ENCODE measurements around the gene EDIL3. TPM values are rescaled to one million over a fixed set of nuclear protein-coding genes. Genes with fewer than 3 reads are reported as not detected.
"Not testable (repeated sequence)": the region's sequence is repeated elsewhere in the genome, so short reads cannot be mapped to it uniquely, and the experiment has no call there.

The EDIL3 gene
- total and polyA plus RNA-seq, 7 donors, result 3.5 to 57.3 (median 37.1) TPM

DNA sequence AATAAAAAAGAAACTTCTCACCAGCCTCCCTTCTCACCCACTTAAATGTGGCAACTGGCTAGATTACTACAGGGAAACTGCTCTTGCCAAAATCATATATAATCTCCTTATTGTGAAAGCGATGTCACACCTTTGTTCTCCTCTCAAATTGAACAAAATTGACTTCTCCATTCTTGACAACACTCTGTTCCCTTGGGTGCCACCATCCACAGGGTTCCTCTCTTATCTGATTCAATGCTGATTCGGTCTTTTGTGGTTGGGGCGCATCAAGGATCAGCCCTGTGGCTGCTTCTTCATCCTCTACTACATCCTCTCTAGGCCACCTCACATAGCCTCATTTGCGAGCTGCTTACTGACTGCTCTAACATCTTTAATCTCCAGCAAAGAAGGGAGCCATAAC is 86.1 kb downstream of the EDIL3 start:
- intact Hi-C loops (cut with DNase I), result no loop called here

DNA sequence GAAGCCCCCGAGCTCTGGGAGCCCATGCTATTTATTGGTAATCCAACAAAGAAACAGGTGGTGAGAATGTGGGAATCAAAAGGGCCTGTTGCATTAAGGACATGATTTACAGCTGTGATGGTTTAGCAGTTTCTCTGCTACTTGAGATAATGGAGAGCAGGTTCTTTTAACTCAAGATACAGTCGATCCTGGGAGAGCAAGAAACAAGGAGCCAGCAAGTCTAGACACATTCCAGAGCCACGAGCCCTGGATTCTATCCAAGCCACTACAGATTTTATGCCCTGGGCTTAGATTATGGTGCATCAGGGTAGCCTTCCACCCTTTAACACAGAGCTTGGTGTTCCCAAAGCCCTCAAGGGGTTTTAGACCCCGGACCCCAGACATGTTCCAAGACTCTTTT is 87.0 kb downstream of the EDIL3 start:
- intact Hi-C loops (cut with DNase I); DNase-seq; H3K4me3 ChIP-seq; H3K27me3 ChIP-seq; H3K4me1 ChIP-seq; H3K36me3 ChIP-seq; H3K9me3 ChIP-seq; H3K27ac ChIP-seq: not testable (repeated sequence)
- WGBS, 2 donors, result 70 to 71% methylated on average over 4 of the region's 4 CpGs

More for the DNA sequence above, 86.1 kb downstream of the EDIL3 start:
- no peaks in the 10 kb centered on the region for H3K27me3 ChIP-seq
- H3K36me3 ChIP-seq, result no peaks in the 10 kb centered on the region
- no peaks in the 10 kb centered on the region for H3K4me1 ChIP-seq
- no peak for TF ChIP-seq EP300 (IDR thresholded peaks at IDR 0.05)
- TF ChIP-seq POLR2A (IDR thresholded peaks at IDR 0.05), result no peak
- TF ChIP-seq POLR2AphosphoS5 (IDR thresholded peaks at IDR 0.05), result no peak
- TF ChIP-seq, protein P1, sequence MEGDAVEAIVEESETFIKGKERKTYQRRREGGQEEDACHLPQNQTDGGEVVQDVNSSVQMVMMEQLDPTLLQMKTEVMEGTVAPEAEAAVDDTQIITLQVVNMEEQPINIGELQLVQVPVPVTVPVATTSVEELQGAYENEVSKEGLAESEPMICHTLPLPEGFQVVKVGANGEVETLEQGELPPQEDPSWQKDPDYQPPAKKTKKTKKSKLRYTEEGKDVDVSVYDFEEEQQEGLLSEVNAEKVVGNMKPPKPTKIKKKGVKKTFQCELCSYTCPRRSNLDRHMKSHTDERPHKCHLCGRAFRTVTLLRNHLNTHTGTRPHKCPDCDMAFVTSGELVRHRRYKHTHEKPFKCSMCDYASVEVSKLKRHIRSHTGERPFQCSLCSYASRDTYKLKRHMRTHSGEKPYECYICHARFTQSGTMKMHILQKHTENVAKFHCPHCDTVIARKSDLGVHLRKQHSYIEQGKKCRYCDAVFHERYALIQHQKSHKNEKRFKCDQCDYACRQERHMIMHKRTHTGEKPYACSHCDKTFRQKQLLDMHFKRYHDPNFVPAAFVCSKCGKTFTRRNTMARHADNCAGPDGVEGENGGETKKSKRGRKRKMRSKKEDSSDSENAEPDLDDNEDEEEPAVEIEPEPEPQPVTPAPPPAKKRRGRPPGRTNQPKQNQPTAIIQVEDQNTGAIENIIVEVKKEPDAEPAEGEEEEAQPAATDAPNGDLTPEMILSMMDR (IDR thresholded peaks at IDR 0.05), result no peak
- WGBS, 2 donors, result 88 to 95% methylated on average over 4 of the region's 4 CpGs
- DNase-seq, result no peak
- H3K4me3 ChIP-seq, result no peak overlapping the region
- no peak overlapping the region for H3K27ac ChIP-seq
- H3K9me3 ChIP-seq, result no peaks in the 10 kb centered on the region

DNA sequence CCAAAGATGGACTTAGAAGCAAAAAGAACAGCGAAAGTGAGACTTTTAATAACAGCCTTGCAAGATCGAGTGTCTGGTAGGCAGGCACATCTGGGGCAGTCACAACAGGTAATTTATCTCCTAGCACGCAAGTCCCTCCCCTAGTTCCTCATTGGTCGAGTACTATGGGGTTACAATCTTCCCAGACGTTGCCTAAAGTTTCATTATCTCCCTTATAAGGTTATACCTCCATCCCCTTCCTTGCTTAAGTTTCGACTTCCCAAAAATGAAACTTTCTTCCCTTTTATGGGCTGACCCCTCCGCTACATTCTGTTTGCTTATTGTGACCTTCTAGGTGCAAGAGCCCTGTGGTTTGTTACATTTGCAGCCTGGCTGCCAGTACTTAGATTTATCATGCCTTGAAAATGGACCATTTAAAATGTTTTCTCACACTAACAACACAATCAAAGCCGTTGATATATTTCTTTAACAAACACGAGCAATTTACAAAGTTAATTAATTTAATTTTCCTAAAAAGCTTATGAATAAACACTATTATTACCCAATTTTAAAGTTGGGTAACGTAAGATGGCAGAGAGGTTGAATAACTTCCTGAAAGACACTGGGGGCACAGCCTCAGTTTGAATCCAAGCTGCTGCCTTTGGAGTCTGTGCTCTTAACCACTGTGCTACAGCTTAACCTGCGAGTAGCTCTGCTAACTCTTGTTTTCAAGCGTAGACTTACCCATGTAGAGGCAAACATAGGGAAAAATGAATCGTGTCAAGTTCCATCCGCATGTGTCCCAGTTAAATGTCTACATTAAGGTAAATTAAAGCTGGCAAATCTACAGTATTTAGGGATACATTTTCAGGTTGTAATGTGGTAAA is 91.7 kb downstream of the EDIL3 start:
- intact Hi-C loops (cut with DNase I), result no loop called here
- Histone ChIP-seq H3K27ac (no peak overlapping the region), H3K36me3 (no peaks in the 10 kb centered on the region), H3K9me3 (no peaks in the 10 kb centered on the region), H3K4me1 (no peaks in the 10 kb centered on the region), H3K4me3 (no peak overlapping the region), H3K27me3 (no peaks in the 10 kb centered on the region)
- 82 to 91% methylated on average over 14 of the region's 14 CpGs for WGBS, 2 donors
- TF ChIP-seq POLR2A (IDR thresholded peaks at IDR 0.05) (no peak), POLR2AphosphoS5 (IDR thresholded peaks at IDR 0.05) (no peak), EP300 (IDR thresholded peaks at IDR 0.05) (no peak)
- TF ChIP-seq, protein P1 (IDR thresholded peaks at IDR 0.05), result no peak
- DNase-seq, result no peak

DNA sequence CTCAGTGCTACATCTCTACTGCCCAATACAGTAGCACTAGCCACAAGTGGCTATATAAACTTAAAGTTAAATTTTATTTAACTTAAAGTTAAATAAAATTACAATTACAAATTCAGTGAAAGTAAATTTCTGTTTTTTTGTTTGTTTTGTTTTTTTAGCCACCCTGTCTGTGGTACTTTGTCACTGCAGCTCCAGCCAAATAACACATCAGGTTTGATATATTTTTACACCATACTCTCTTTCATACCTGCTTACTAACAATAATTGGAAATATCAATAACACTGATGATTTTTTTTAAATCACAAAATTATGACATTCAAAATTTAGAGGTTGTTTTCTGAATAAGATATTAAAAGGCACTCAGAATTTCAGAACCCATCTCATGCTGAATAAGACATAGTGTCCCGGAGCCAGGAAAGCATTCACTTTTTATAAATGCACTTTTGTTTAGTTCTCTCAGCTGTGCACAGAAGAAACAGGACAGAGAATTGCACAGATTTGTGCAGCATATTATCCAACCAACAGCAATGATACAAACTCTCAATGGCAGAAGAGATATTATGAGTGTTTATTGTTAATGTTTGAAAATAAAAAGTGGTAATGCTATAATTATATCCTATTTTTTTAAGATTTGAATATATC is 92.6 kb downstream of the EDIL3 start:
- no peak for DNase-seq
- TF ChIP-seq EP300 (IDR thresholded peaks at IDR 0.05) (no peak), POLR2A (IDR thresholded peaks at IDR 0.05) (no peak), POLR2AphosphoS5 (IDR thresholded peaks at IDR 0.05) (no peak)
- TF ChIP-seq, protein P1 (IDR thresholded peaks at IDR 0.05), result no peak
- Histone ChIP-seq H3K36me3 (no peaks in the 10 kb centered on the region), H3K27me3 (no peaks in the 10 kb centered on the region), H3K4me1 (no peaks in the 10 kb centered on the region), H3K9me3 (no peaks in the 10 kb centered on the region), H3K4me3 (no peak overlapping the region), H3K27ac (no peak overlapping the region)
- intact Hi-C loops (cut with DNase I), result no loop called here
- 88 to 93% methylated on average over 1 of the region's 1 CpG for WGBS, 2 donors

DNA sequence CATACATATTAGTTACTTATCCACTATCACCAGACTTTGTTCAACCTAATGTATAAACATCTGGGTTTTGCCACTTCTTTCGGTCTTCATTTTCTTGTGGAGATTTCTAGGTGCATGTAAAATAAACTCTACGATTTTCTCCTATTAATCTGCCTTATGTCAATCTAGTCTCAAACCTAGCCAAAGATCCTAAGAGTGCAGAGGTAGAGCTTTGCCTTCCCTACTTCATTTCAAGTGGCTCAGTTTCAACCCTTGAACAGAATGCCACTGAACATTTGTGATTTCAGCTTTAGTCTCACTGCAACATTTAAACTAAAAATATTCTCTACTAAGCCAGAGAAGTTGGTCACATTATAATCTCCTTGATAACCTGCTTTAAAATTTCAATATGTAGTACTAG is 94.0 kb downstream of the EDIL3 start:
- no peak overlapping the region for H3K4me3 ChIP-seq
- no peak for DNase-seq
- no peak overlapping the region for H3K27ac ChIP-seq
- H3K36me3 ChIP-seq, result no peaks in the 10 kb centered on the region
- 93% methylated on average over 2 of the region's 2 CpGs for WGBS, 2 donors
- no peaks in the 10 kb centered on the region for H3K9me3 ChIP-seq
- TF ChIP-seq POLR2A (IDR thresholded peaks at IDR 0.05), result no peak
- TF ChIP-seq EP300 (IDR thresholded peaks at IDR 0.05), result no peak
- TF ChIP-seq POLR2AphosphoS5 (IDR thresholded peaks at IDR 0.05), result no peak
- TF ChIP-seq, protein P1 (IDR thresholded peaks at IDR 0.05), result no peak
- no peaks in the 10 kb centered on the region for H3K27me3 ChIP-seq
- intact Hi-C loops (cut with DNase I), result no loop called here
- H3K4me1 ChIP-seq, result peaks cover 0 to 12% (median 5%) of the 10 kb centered on the region in 4 donors

Measured in sigmoid colon (tissue), 7 donors.